Suprapubic skin (tissue), 4 donors: ENCODE data around the gene PTPRS. TPM values are rescaled to one million over a fixed set of nuclear protein-coding genes. Genes with fewer than 3 reads are reported as not detected.

Experiments
- DNase-seq, 2 donors: peaks; one replicate each; pipeline ENCODE4 v3.0.0-alpha.2; 2019; ENCODE audit warnings: low spot score in 2 of 2
- H3K27ac ChIP-seq: fragments of 200-600 bp; sonication (generic); one replicate; pipeline ENCODE4 v1.5.1; 2019
- H3K27me3 ChIP-seq: fragments of 200-600 bp; sonication (generic); one replicate; pipeline ENCODE4 v1.5.1; 2019
- H3K36me3 ChIP-seq: fragments of 200-600 bp; sonication (generic); one replicate; pipeline ENCODE4 v1.5.1; 2019
- H3K4me1 ChIP-seq: fragments of 200-600 bp; sonication (generic); one replicate; pipeline ENCODE4 v1.5.1; 2019
- H3K4me3 ChIP-seq: fragments of 200-600 bp; sonication (generic); one replicate; pipeline ENCODE4 v1.5.1; 2019; ENCODE audit warnings: mild to moderate bottlenecking
- H3K9me3 ChIP-seq: fragments of 200-600 bp; sonication (generic); one replicate; pipeline ENCODE4 v1.5.1; 2019
- EP300 ChIP-seq: sonication (generic); formaldehyde crosslinking; IDR thresholded peaks from one replicate; pipeline ENCODE4 v1.6.1; 2017; ENCODE audit warnings: antibody characterized with exemption
- POLR2A ChIP-seq, 2 donors: fragments of 450-650 bp; IDR thresholded peaks; one replicate each; pipeline ENCODE4 v1.6.1; 2017; ENCODE audit warnings: antibody characterized with exemption in 2 of 2, mild to moderate bottlenecking in 2 of 2, moderate library complexity in 2 of 2
- POLR2AphosphoS5 ChIP-seq, 3 donors: sonication (generic); formaldehyde crosslinking; IDR thresholded peaks; one replicate each; pipeline ENCODE4 v1.6.1; 2017; ENCODE audit warnings: antibody characterized with exemption in 3 of 3
- WGBS: methylation state at CpG from one replicate; pipeline ENCODE4 v1.1.5; 2018; 5-methylcytosine and 5-hydroxymethylcytosine counted together
- total RNA-seq, 4 donors: library from RNA; depleted of rRNA; stranded (reverse); fragments of >200 nt; gene quantifications; one replicate each; pipeline ENCODE4 v1.1.0, GENCODE V29; 2016
- TF ChIP-seq, protein P1 (sequence below), 2 donors: fragments of 200-600 bp in 1 of 2; fragments of 450-650 bp in 1 of 2; sonication (generic) in 1 of 2; IDR thresholded peaks; one replicate each; pipeline ENCODE4 v1.5.1; 2016 to 2019; ENCODE audit warnings: antibody characterized with exemption in 2 of 2, mild to moderate bottlenecking in 1 of 2, moderate library complexity in 1 of 2

PTPRS gene
- total RNA-seq, 4 donors from 2014 or later, result 116 to 182 (median 159) TPM

DNA sequence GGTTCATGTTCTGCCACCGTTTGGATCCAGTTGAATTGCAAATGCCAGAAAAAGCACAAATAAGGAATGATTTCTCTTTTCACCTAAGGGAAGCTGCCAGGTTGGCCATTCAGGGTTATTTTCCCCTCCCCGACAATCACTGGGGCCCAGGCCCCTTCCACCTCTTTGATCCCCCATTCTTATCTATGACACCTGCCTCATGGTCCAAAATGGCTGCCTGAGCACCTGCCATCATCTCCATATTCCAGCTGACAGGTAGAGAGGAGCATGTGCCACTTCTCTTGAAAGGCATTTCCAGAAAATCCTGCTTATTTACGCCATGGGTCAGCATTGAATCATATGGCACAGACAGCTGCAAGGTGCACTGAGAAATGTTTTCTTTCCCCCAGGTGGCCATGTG lies 15.7 kb downstream of the PTPRS start:
- TF ChIP-seq, protein P1, sequence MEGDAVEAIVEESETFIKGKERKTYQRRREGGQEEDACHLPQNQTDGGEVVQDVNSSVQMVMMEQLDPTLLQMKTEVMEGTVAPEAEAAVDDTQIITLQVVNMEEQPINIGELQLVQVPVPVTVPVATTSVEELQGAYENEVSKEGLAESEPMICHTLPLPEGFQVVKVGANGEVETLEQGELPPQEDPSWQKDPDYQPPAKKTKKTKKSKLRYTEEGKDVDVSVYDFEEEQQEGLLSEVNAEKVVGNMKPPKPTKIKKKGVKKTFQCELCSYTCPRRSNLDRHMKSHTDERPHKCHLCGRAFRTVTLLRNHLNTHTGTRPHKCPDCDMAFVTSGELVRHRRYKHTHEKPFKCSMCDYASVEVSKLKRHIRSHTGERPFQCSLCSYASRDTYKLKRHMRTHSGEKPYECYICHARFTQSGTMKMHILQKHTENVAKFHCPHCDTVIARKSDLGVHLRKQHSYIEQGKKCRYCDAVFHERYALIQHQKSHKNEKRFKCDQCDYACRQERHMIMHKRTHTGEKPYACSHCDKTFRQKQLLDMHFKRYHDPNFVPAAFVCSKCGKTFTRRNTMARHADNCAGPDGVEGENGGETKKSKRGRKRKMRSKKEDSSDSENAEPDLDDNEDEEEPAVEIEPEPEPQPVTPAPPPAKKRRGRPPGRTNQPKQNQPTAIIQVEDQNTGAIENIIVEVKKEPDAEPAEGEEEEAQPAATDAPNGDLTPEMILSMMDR (IDR thresholded peaks at IDR 0.05), result no peak
- no peak for TF ChIP-seq POLR2A (IDR thresholded peaks at IDR 0.05)
- TF ChIP-seq EP300, result no peak
- no peak for TF ChIP-seq POLR2AphosphoS5 (IDR thresholded peaks at IDR 0.05)
- Histone ChIP-seq H3K36me3 (no peaks in the 10 kb centered on the region), H3K4me3 (no peak overlapping the region), H3K27ac (no peak overlapping the region), H3K27me3 (peaks cover 8% of the 10 kb centered on the region), H3K9me3 (no peaks in the 10 kb centered on the region), H3K4me1 (peaks cover 8% of the 10 kb centered on the region)
- no peak for DNase-seq
- WGBS, result 93% methylated on average over 3 of the region's 3 CpGs

DNA sequence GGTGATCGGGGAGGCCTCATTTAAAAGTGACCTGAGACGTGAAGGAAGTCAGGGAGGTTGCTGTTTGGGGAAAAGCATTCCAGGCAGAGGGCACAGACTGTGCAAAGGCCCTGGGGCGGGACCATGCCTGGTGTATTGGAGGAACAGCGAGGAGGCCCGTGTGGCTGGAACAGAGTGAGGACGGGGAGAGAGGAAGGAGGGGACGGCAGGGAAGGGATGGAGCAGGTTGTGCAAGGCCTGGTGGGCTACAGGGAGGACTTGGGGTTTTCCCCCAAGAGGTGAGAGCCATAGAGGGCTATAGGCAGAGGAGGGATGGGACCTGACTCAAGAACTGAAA lies 17.2 kb downstream of the PTPRS start:
- no peak overlapping the region for H3K27ac ChIP-seq
- peaks cover 8% of the 10 kb centered on the region for H3K4me1 ChIP-seq
- no peak overlapping the region for H3K4me3 ChIP-seq
- peaks cover 8% of the 10 kb centered on the region for H3K27me3 ChIP-seq
- DNase-seq, result no peak
- H3K9me3 ChIP-seq, result no peaks in the 10 kb centered on the region
- no peaks in the 10 kb centered on the region for H3K36me3 ChIP-seq
- no peak for TF ChIP-seq POLR2A (IDR thresholded peaks at IDR 0.05)
- no peak for TF ChIP-seq POLR2AphosphoS5 (IDR thresholded peaks at IDR 0.05)
- TF ChIP-seq, protein P1 (IDR thresholded peaks at IDR 0.05), result no peak
- no peak for TF ChIP-seq EP300
- 94% methylated on average over 7 of the region's 7 CpGs for WGBS

DNA sequence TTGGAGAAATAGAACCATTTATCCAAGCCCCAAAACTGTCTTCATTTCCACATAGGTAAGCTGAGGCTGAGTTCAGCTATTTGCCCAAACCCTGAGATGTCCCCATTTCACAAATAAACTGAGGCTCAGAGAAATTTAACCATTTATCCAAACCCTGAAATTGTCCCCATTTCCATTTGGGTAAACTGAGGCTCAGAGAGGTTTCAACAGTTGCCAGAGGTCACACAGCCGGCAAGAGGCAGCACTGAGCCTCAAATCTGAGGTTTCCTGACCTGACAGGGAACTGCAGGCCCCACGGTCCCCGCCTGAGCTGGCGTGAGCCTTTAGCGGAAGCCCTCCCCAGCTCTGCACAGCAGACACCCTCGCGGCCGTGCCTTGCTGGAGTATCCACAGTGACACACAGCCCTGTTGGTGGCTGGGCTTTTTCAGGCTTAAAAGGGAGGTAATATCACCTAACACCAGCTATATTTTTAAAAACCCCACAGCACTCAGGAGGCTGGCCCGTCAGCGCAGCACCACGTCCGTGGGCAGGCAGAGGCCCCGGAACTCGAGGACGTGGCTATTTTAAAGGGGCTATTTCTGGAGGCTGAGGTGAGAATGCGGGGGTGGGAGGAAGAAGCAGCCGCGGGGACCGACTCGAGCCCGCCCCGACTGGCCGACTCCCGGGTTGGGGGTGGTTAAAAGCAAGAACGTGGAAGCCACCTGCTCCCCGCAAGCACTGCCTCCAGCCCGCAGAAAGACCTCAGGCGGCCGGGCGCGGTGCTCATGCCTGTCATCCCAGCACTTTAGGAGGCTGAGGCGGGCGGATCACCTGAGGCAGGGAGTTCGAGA lies 18.5 kb downstream of the PTPRS start:
- Histone ChIP-seq H3K36me3 (no peaks in the 10 kb centered on the region), H3K9me3 (no peaks in the 10 kb centered on the region), H3K27ac (no peak overlapping the region), H3K4me3 (no peak overlapping the region), H3K27me3 (peaks cover 8% of the 10 kb centered on the region), H3K4me1 (peaks cover 8% of the 10 kb centered on the region)
- WGBS, result 21% methylated on average over 19 of the region's 34 CpGs
- no peak for DNase-seq
- TF ChIP-seq EP300 (no peak), POLR2AphosphoS5 (IDR thresholded peaks at IDR 0.05) (no peak), POLR2A (IDR thresholded peaks at IDR 0.05) (no peak)
- TF ChIP-seq, protein P1 (IDR thresholded peaks at IDR 0.05), result no peak

DNA sequence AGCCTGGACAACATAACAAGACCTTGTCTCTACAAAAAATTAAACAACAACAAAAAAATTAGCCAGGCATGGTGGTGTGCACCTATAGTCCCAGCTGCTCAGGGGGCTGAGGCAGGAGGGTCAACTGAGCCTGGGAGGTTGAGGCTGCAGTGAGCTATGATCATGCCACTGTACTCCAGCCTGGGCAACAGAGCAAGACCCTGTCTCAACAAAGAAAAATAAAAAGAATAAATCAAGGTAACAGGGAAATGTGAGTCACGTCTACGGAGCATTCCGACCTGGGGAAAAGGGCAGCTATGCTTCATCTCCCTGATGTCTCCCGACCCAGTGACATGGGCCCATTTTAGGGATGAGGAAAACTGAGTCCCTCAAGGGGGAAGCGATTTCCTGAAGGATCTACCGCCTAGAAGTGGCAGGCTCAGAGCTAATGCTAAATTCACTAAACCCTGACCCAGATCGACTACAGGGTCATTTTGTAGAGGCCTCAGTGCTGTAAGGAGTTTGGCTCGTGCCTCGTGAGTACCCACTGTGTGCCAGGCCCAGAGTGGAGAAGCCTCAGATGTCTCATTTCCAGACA lies 19.5 kb downstream of the PTPRS start:
- no peak for DNase-seq
- Histone ChIP-seq H3K36me3 (no peaks in the 10 kb centered on the region), H3K27ac (no peak overlapping the region), H3K27me3 (peaks cover 8% of the 10 kb centered on the region), H3K4me3 (no peak overlapping the region), H3K4me1 (peaks cover 8% of the 10 kb centered on the region), H3K9me3 (no peaks in the 10 kb centered on the region)
- TF ChIP-seq, protein P1 (IDR thresholded peaks at IDR 0.05), result no peak
- TF ChIP-seq EP300, result no peak
- 92% methylated on average over 9 of the region's 9 CpGs for WGBS

DNA sequence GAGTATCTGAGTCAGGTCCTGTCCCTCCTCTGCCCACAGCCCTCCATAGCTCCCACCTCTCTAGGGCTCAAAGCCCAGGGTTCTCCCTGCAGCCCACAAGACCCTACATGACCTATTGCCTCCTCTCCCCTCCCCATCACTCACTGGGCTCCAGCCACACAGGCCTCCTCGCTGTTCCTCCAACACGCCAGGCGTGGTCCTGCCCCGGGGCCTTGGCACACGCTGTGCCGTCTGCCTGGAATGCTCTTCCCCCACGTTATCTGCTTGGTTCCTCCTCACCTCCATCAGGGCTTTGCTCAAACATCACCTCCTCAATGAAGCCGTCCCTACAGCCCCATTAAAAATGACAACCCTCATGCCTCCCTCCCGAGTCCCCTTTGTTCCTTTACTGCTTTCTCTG lies 21.1 kb downstream of the PTPRS start:
- H3K27me3 ChIP-seq, result peaks cover 8% of the 10 kb centered on the region
- no peaks in the 10 kb centered on the region for H3K9me3 ChIP-seq
- WGBS, result 54% methylated on average over 9 of the region's 9 CpGs
- no peak for DNase-seq
- TF ChIP-seq POLR2A (IDR thresholded peaks at IDR 0.05), result no peak
- H3K36me3 ChIP-seq, result no peaks in the 10 kb centered on the region
- peaks cover 8% of the 10 kb centered on the region for H3K4me1 ChIP-seq
- H3K4me3 ChIP-seq, result no peak overlapping the region
- no peak overlapping the region for H3K27ac ChIP-seq
